Measurements from ENCODE around the gene DEPDC1B.
"Not testable (repeated sequence)": the region's sequence is repeated elsewhere in the genome, so short reads cannot be mapped to it uniquely, and the experiment has no call there.

DNA sequence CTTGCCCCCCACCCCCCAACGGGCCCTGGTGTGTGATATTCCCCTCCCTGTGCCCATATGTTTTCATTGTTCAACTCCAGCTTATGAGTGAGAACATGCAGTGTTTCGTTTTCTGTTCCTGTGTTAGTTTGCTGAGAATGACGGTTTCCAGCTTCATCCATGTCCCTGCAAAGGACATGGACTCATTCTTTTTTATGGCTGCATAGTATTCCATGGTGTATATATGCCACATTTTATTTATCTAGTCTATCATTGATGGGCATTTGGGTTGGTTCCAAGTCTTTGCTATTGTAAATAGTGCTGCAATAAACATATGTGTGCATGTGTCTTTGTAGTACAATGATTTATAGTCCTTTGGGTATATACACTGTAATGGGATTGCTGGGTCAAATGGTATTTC, 11.9 kb upstream of the DEPDC1B start:
- TF ChIP-seq, protein P1, sequence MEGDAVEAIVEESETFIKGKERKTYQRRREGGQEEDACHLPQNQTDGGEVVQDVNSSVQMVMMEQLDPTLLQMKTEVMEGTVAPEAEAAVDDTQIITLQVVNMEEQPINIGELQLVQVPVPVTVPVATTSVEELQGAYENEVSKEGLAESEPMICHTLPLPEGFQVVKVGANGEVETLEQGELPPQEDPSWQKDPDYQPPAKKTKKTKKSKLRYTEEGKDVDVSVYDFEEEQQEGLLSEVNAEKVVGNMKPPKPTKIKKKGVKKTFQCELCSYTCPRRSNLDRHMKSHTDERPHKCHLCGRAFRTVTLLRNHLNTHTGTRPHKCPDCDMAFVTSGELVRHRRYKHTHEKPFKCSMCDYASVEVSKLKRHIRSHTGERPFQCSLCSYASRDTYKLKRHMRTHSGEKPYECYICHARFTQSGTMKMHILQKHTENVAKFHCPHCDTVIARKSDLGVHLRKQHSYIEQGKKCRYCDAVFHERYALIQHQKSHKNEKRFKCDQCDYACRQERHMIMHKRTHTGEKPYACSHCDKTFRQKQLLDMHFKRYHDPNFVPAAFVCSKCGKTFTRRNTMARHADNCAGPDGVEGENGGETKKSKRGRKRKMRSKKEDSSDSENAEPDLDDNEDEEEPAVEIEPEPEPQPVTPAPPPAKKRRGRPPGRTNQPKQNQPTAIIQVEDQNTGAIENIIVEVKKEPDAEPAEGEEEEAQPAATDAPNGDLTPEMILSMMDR (IDR thresholded peaks at IDR 0.05) = not testable (repeated sequence)
- not testable (repeated sequence) for TF ChIP-seq POLR2A, POLR2AphosphoS5 (IDR thresholded peaks at IDR 0.05)
